HFFc6 (cell line): ENCODE results near the gene CYS1. TPM values are rescaled to one million over a fixed set of nuclear protein-coding genes. Genes with fewer than 3 reads are reported as not detected.
"Not testable (repeated sequence)": the region's sequence is repeated elsewhere in the genome, so short reads cannot be mapped to it uniquely, and the experiment has no call there.

Experiments used
- DNase-seq: peaks from one replicate; pipeline ENCODE4 v3.0.0-alpha.2; 2018
- H3K27ac Mint-ChIP-seq: 2 replicates; pipeline ENCODE4 v1.8.0; 2020; ENCODE audit warnings: mild to moderate bottlenecking, mixed read lengths
- H3K27me3 Mint-ChIP-seq: 2 replicates; pipeline ENCODE4 v1.8.0; 2021; ENCODE audit warnings: mild to moderate bottlenecking, moderate library complexity, mixed read lengths; ENCODE audit not compliant: insufficient read depth
- H3K36me3 Mint-ChIP-seq: 2 replicates; pipeline ENCODE4 v1.8.0; 2021; ENCODE audit warnings: low read depth, mixed read lengths
- H3K4me1 Mint-ChIP-seq: 2 replicates; pipeline ENCODE4 v1.8.0; 2020; ENCODE audit warnings: low read depth, mixed read lengths
- H3K4me3 Mint-ChIP-seq: 2 replicates; pipeline ENCODE4 v1.8.0; 2020; ENCODE audit warnings: mild to moderate bottlenecking, moderate library complexity, mixed read lengths
- H3K9me3 Mint-ChIP-seq: 2 replicates; pipeline ENCODE4 v1.8.0; 2020; ENCODE audit warnings: mild to moderate bottlenecking, mixed read lengths
- CTCF ChIP-seq: fragments of 200-600 bp; sonication (generic); IDR thresholded peaks from 2 replicates; pipeline ENCODE4 v1.5.0; 2021; ENCODE audit warnings: antibody characterized with exemption, mild to moderate bottlenecking
- total RNA-seq, 6 experiments: library from RNA; stranded (reverse); fragmentation: NEBNext Ultra II Directional; extraction: Animal tissue kit (Norgen Biotek cat#: 25700); gene quantifications; 2 replicates in 1 of 6; 3 replicates in 5 of 6; pipeline ENCODE4 v1.2.3, GENCODE V29; 2021

The CYS1 gene
- total RNA-seq, 6 experiments from 2014 or later, result 0.24 to 2.0 (median 1.4) TPM

- no peak overlapping the region for H3K4me3 Mint-ChIP-seq
- H3K27me3 Mint-ChIP-seq, result peaks cover 20% of the 10 kb centered on the region
- no peaks in the 10 kb centered on the region; the same call in 1 of the 2 replicates for H3K9me3 Mint-ChIP-seq
- no peak for DNase-seq
- TF ChIP-seq CTCF, result no peak
- no peaks in the 10 kb centered on the region for H3K36me3 Mint-ChIP-seq
- H3K4me1 Mint-ChIP-seq, result no peaks in the 10 kb centered on the region
- H3K27ac Mint-ChIP-seq, result no peak overlapping the region
Observed at GRCh38 chr2:10014418-10015190, 65.6 kb downstream of the CYS1 start.

DNA sequence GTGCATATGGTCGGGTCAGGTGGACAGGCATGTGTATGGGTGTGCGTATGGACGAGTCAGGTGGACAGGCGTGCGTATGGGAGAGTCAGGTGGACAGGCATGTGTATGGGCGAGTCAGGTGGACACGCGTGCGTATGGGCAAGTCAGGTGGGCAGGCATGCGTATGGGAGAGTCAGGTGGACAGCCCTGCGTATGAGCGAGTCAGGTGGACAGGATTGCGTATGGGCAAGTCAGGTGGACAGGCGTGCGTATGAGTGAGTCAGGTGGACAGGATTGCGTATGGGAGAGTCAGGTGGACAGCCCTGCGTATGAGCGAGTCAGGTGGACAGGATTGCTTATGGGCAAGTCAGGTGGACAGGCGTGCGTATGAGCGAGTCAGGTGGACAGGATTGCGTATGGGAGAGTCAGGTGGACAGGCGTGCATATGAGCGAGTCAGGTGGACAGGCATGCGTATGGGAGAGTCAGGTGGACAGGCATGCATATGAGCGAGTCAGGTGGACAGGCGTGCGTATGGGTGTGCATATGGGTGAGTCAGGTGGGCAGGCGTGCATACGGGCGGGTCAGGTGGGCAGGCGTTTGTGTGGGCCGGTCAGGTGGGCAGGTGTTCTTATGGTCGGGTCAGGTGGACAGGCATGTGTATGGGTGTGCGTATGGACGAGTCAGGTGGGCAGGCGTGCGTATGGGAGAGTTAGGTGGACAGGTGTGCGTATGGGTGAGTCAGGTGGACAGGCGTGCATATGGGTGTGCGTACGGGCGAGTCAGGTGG lies 66.4 kb downstream of the CYS1 start:
- H3K4me1 Mint-ChIP-seq, H3K9me3 Mint-ChIP-seq, H3K4me3 Mint-ChIP-seq, H3K27ac Mint-ChIP-seq, H3K36me3 Mint-ChIP-seq, DNase-seq: not testable (repeated sequence)
- H3K27me3 Mint-ChIP-seq, result peaks cover 16% of the 10 kb centered on the region

DNA sequence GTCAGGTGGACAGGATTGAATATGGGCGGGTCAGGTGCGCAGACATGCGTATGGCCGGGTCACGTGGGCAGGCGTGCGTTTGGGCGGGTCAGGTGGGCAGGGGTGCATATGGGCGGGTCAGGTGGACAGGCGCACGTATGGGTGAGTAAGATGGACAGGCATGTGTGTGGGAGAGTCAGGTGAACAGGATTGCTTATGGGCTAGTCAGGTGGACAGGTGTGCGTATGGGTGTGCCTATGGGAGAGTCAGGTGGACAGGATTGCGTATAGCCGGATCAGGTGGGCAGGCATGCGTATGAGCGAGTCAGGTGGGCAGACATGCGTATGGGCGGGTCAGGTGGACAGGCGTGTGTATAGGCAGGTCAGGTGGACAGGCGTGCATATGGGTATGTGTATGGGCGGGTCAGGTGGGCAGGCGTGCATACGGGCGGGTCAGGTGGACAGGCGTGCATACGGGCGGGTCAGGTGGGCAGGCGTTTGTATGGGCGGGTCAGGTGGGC lies 67.2 kb downstream of the CYS1 start:
- Mint-ChIP-seq H3K27me3 (peaks cover 8% of the 10 kb centered on the region), H3K27ac (no peak overlapping the region), H3K4me1 (peaks cover 9% of the 10 kb centered on the region), H3K4me3 (no peak overlapping the region), H3K9me3 (no peaks in the 10 kb centered on the region; the same call in 1 of the 2 replicates), H3K36me3 (no peaks in the 10 kb centered on the region)
- no peak for TF ChIP-seq CTCF
- DNase-seq, result no peak

GRCh38 chr2:10012366-10012962 lies 67.7 kb downstream of the CYS1 start:
- not testable (repeated sequence) for H3K27ac Mint-ChIP-seq, H3K4me3 Mint-ChIP-seq, H3K9me3 Mint-ChIP-seq, DNase-seq, H3K27me3 Mint-ChIP-seq, H3K36me3 Mint-ChIP-seq
- peaks cover 15% of the 10 kb centered on the region for H3K4me1 Mint-ChIP-seq

- not testable (repeated sequence) for H3K4me3 Mint-ChIP-seq, DNase-seq, H3K9me3 Mint-ChIP-seq, H3K36me3 Mint-ChIP-seq, H3K27me3 Mint-ChIP-seq, H3K27ac Mint-ChIP-seq
- peaks cover 22% of the 10 kb centered on the region for H3K4me1 Mint-ChIP-seq
Observed at GRCh38 chr2:10011606-10012325, 68.4 kb downstream of the CYS1 start.

DNA sequence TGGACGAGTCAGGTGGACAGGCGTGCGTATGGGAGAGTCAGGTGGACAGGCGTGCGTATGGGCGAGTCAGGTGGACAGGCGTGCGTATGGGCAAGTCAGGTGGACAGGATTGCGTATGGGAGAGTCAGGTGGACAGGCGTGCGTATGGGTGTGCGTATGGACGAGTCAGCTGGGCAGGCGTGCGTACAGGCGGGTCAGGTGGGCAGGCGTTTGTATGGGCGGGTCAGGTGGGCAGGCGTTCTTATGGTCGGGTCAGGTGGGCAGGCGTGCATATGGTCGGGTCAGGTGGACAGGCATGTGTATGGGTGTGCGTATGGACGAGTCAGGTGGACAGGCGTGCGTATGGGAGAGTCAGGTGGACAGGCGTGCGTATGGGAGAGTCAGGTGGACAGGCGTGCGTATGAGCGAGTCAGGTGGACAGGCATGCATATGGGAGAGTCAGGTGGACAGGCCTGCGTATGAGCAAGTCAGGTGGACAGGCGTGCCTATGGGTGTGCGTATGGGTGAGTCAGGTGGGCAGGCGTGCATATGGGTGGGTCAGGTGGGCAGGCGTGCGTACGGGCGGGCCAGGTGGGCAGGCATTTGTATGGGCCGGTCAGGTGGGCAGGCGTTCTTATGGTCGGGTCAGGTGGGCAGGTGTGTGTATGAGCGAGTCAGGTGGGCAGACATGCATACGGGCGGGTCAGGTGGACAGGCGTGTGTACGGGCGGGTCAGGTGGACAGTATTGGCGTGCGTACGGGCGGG lies 69.2 kb downstream of the CYS1 start:
- not testable (repeated sequence) for H3K4me3 Mint-ChIP-seq, H3K9me3 Mint-ChIP-seq, H3K36me3 Mint-ChIP-seq, DNase-seq, H3K27ac Mint-ChIP-seq, H3K27me3 Mint-ChIP-seq
- H3K4me1 Mint-ChIP-seq, result peaks cover 24% of the 10 kb centered on the region
